ENCODE data around the gene PREX1. TPM values are rescaled to one million over a fixed set of nuclear protein-coding genes. Genes with fewer than 3 reads are reported as not detected.

PREX1 gene
- total and polyA plus RNA-seq, 4 donors = 29.5 to 121 (median 69.3) TPM

DNA sequence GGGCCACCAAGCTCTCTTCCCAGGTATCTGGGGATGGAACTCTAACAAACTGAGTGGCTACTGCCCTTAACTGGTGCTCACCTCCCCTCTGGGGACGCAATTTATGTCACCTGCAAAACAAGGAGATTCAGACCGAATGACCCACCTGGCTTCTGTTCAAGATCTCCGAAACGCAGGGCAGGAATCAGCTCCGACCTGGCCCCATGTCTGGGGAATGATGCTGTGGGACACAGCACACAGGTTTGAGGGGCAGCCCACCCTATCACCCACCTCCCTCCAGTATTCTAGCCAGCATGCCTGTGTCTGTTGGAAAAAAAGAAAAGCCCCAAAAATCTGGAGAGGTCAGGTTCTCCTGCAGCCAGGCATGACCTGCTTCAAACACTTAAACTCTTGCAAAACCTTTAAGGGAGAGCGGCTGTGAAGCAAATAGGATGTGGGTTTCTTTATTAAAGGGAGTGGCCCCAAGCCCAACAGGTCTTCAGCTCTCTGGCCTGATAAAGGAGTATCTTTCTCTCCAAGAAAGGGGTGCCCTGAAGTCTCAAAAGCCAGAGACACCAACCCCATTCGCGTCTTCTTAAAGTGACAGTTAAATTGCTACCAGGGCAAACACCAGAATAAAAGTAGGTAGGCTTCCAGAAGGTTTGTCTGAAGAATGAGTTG, 6.4 kb downstream of the PREX1 start:
- TF ChIP-seq, protein P1, sequence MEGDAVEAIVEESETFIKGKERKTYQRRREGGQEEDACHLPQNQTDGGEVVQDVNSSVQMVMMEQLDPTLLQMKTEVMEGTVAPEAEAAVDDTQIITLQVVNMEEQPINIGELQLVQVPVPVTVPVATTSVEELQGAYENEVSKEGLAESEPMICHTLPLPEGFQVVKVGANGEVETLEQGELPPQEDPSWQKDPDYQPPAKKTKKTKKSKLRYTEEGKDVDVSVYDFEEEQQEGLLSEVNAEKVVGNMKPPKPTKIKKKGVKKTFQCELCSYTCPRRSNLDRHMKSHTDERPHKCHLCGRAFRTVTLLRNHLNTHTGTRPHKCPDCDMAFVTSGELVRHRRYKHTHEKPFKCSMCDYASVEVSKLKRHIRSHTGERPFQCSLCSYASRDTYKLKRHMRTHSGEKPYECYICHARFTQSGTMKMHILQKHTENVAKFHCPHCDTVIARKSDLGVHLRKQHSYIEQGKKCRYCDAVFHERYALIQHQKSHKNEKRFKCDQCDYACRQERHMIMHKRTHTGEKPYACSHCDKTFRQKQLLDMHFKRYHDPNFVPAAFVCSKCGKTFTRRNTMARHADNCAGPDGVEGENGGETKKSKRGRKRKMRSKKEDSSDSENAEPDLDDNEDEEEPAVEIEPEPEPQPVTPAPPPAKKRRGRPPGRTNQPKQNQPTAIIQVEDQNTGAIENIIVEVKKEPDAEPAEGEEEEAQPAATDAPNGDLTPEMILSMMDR (IDR thresholded peaks at IDR 0.05; ENCODE audit: control extremely low read depth, extremely low read depth) = no peak
- ATAC-seq (ENCODE audit: insufficient read depth, low FRiP score) (no peak), DNase-seq (no peak)
- 41 to 64% methylated on average over 8 of the region's 8 CpGs for WGBS, 2 donors
- peaks cover 0 to 4% (median 0%) of the 10 kb centered on the region in 4 donors for H3K9me3 ChIP-seq (ENCODE audit: control insufficient read depth in 4 of 4, insufficient read depth in 3 of 4, low read length in 3 of 4)
- H3K36me3 ChIP-seq (ENCODE audit: control insufficient read depth in 4 of 4, insufficient read depth in 4 of 4, low read length in 4 of 4) = peaks cover 0 to 8% (median 0%) of the 10 kb centered on the region in 4 donors
- peak overlapping the region in 1 of 2 donors; percentile 37 for H3K27ac ChIP-seq (ENCODE audit: low read depth in 1 of 2, low read length in 1 of 2)
- H3K4me3 ChIP-seq = no peak overlapping the region
- no peak overlapping the region for H3K9ac ChIP-seq (ENCODE audit: insufficient read depth in 1 of 2, low read length in 2 of 2)
- peaks cover 0 to 19% (median 3%) of the 10 kb centered on the region in 5 donors for H3K4me1 ChIP-seq (ENCODE audit: control insufficient read depth in 5 of 5, insufficient read depth in 5 of 5, low read length in 5 of 5)
- H3K27me3 ChIP-seq (ENCODE audit: control insufficient read depth in 3 of 3, insufficient read depth in 3 of 3, low read length in 2 of 3) = peaks cover 0 to 68% (median 14%) of the 10 kb centered on the region in 3 donors

DNA sequence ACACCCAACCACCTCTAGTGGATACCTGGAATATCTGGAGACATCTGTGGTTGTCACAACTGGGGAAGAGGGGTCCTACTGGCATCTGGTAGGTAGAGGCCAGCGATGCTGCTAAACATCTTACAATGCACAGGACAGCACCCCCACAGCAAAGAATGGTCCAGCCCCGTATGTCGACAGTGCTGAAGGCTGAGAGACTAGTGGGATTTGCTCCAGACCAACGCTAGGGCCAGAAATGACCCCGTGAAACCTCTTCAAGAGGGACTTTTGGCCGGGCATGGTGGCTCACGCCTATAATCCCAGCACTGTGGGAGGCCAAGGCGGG, 7.2 kb downstream of the PREX1 start:
- no peak for ATAC-seq (ENCODE audit: insufficient read depth, low FRiP score)
- H3K36me3 ChIP-seq (ENCODE audit: control insufficient read depth in 4 of 4, insufficient read depth in 4 of 4, low read length in 4 of 4) = peaks cover 0 to 8% (median 0%) of the 10 kb centered on the region in 4 donors
- peak overlapping the region in 1 of 2 donors; percentile 37 for H3K27ac ChIP-seq (ENCODE audit: low read depth in 1 of 2, low read length in 1 of 2)
- no peak overlapping the region for H3K9ac ChIP-seq (ENCODE audit: insufficient read depth in 1 of 2, low read length in 2 of 2)
- peaks cover 0 to 63% (median 14%) of the 10 kb centered on the region in 3 donors for H3K27me3 ChIP-seq (ENCODE audit: control insufficient read depth in 3 of 3, insufficient read depth in 3 of 3, low read length in 2 of 3)
- TF ChIP-seq, protein P1 (IDR thresholded peaks at IDR 0.05; ENCODE audit: control extremely low read depth, extremely low read depth) = no peak
- 63 to 69% methylated on average over 8 of the region's 8 CpGs for WGBS, 2 donors
- no peak overlapping the region for H3K4me3 ChIP-seq
- DNase-seq = no peak
- peaks cover 0 to 19% (median 3%) of the 10 kb centered on the region in 5 donors for H3K4me1 ChIP-seq (ENCODE audit: control insufficient read depth in 5 of 5, insufficient read depth in 5 of 5, low read length in 5 of 5)
- peaks cover 0 to 4% (median 0%) of the 10 kb centered on the region in 4 donors for H3K9me3 ChIP-seq (ENCODE audit: control insufficient read depth in 4 of 4, insufficient read depth in 3 of 4, low read length in 3 of 4)

DNA sequence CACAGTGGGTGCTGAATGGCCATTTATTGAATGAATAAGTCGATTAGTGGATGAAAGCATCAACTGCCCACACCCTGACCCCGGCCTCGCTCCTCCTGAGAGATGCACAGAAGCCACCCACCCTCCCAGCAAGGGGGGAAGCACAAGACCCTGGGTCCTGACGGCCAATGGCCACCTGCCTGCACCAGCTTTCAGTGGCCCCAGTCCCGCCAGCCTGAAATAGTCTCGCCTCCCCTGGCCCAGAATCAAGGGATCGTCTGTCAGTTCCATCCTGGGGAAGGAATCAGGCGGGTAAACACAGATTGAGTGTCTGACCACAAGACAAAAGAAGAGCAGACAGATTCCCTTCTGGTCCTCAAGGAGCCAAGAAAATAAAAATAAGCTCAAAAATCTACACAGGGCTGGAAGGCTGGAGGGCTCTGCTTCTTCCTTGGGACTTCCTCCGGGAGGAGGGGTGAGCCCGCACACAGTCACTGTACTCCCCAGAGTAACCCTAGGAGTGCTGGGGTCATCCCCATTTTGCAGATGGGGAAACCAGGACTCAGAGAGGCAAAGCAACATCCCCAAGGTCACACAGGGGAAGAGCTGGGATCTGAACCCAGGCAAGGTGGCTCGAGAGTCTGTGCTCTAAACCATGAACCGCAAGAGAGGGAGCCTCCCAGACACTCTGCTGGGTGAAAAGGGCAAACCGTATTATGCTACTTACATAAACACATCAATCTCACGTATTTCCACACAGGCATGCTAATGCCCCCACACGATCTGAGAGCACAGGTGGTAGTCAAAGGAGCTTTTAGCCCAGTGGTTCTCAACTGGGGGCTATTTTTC, 7.8 kb downstream of the PREX1 start:
- TF ChIP-seq, protein P1 (IDR thresholded peaks at IDR 0.05; ENCODE audit: control extremely low read depth, extremely low read depth) = no peak
- ATAC-seq (ENCODE audit: insufficient read depth, low FRiP score) = no peak
- Histone ChIP-seq H3K9ac (ENCODE audit: insufficient read depth in 1 of 2, low read length in 2 of 2) (no peak overlapping the region), H3K27ac (ENCODE audit: low read depth in 1 of 2, low read length in 1 of 2) (peak overlapping the region in 1 of 2 donors; percentile 15), H3K4me1 (ENCODE audit: control insufficient read depth in 5 of 5, insufficient read depth in 5 of 5, low read length in 5 of 5) (peaks cover 0 to 19% (median 3%) of the 10 kb centered on the region in 5 donors), H3K27me3 (ENCODE audit: control insufficient read depth in 3 of 3, insufficient read depth in 3 of 3, low read length in 2 of 3) (peaks cover 0 to 62% (median 14%) of the 10 kb centered on the region in 3 donors), H3K9me3 (ENCODE audit: control insufficient read depth in 4 of 4, insufficient read depth in 3 of 4, low read length in 3 of 4) (peaks cover 0 to 4% (median 0%) of the 10 kb centered on the region in 4 donors), H3K36me3 (ENCODE audit: control insufficient read depth in 4 of 4, insufficient read depth in 4 of 4, low read length in 4 of 4) (peaks cover 0 to 8% (median 0%) of the 10 kb centered on the region in 4 donors), H3K4me3 (no peak overlapping the region)
- DNase-seq = peak in 1 of 3 donors; percentile 44
- 44 to 57% methylated on average over 15 of the region's 15 CpGs for WGBS, 2 donors

Data from lung (tissue), 12 donors.